ENCODE measurements around the gene ATAD3B.

DNA sequence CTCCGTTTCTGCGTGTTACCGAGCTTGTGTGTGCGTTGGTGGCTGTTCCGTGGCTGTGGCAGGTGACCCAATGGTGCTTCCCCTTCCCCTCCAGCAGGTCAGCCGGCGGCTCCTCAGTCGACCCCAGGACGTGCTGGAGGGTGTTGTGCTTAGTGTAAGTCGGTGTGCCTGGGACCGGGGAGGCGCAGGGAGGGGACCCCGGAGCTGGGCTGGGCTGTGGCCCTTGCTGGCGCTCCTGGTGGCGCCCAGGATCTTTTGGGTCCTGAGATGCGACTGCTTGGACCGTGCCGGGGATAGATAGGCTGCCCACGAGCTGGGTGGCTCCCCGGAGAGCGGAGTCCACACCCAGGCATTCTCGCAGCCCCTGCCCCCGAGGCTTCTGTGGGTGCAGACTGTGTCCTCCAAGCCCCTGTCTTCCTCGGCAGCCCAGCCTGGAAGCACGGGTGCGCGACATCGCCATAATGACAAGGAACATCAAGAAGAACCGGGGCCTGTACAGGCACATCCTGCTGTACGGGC lies 16.1 kb upstream of the ATAD3B start:
- TF ChIP-seq, protein P1, sequence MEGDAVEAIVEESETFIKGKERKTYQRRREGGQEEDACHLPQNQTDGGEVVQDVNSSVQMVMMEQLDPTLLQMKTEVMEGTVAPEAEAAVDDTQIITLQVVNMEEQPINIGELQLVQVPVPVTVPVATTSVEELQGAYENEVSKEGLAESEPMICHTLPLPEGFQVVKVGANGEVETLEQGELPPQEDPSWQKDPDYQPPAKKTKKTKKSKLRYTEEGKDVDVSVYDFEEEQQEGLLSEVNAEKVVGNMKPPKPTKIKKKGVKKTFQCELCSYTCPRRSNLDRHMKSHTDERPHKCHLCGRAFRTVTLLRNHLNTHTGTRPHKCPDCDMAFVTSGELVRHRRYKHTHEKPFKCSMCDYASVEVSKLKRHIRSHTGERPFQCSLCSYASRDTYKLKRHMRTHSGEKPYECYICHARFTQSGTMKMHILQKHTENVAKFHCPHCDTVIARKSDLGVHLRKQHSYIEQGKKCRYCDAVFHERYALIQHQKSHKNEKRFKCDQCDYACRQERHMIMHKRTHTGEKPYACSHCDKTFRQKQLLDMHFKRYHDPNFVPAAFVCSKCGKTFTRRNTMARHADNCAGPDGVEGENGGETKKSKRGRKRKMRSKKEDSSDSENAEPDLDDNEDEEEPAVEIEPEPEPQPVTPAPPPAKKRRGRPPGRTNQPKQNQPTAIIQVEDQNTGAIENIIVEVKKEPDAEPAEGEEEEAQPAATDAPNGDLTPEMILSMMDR (IDR thresholded peaks at IDR 0.05): no peak
- TF ChIP-seq POLR2A (IDR thresholded peaks at IDR 0.05): no peak
- TF ChIP-seq POLR2AphosphoS5 (IDR thresholded peaks at IDR 0.05): no peak
- no peak for TF ChIP-seq EP300 (IDR thresholded peaks at IDR 0.05)
